GM12878 (cell line): ENCODE data around the gene PREX1. TPM values are rescaled to one million over a fixed set of nuclear protein-coding genes. Genes with fewer than 3 reads are reported as not detected.

ENCODE experiments used
- ATAC-seq: fragments of 200-7000 bp; cut with Tn5 transposase; 3 replicates; pipeline ENCODE4 v1.9.1; 2020; ENCODE audit warnings: mild to moderate bottlenecking, moderate library complexity
- BruUV-seq: library from RNA; stranded (reverse); fragments of 400-500 nt; replicated peaks from 2 replicates; lab custom pipeline; 2021; lab: Mats Ljungman, UMichigan
- CTCF ChIA-PET: fragments of 300-600 bp; sonication (Branson Sonifier 250); formaldehyde crosslinking; extraction: SDS; loops from one replicate; lab custom pipeline; 2021; ENCODE audit warnings: inconsistent platforms; lab: Yijun Ruan, JAX
- POLR2A ChIA-PET: fragments of 350-600 bp; formaldehyde crosslinking; extraction: SDS; loops from one replicate; lab custom pipeline; 2021; ENCODE audit warnings: inconsistent platforms; lab: Charles Lee
- RAD21 ChIA-PET: fragments of 300-600 bp; sonication (Branson Sonifier 250); formaldehyde crosslinking; loops from one replicate; lab custom pipeline; 2023; ENCODE audit warnings: antibody characterized with exemption; ENCODE audit not compliant: unreplicated experiment; lab: Charles Lee
- SMC1A ChIA-PET: fragments of 300-600 bp; sonication (Branson Sonifier 250); formaldehyde crosslinking; loops from one replicate; lab custom pipeline; 2023; ENCODE audit not compliant: unreplicated experiment, uncharacterized antibody; lab: Charles Lee
- DNase-seq: peaks from one replicate; pipeline ENCODE4 v3.0.0-alpha.2; 2011; ENCODE audit warnings: low read depth, low spot score
- FAIRE-seq: peaks from 3 replicates; lab custom pipeline; 2011; peaks lifted over from hg19 to GRCh38; lab: Jason Lieb, UNC
- H2AFZ ChIP-seq: 2 replicates; pipeline ENCODE4 v1.6.0; 2011; ENCODE audit warnings: low read depth, low read length, control low read depth; ENCODE audit not compliant: control insufficient read depth
- H3K27ac ChIP-seq: 2 replicates; pipeline ENCODE4 v1.5.1; 2011; ENCODE audit warnings: control low read depth; ENCODE audit not compliant: control insufficient read depth, insufficient read depth
- H3K27me3 ChIP-seq, 2 experiments: replicated peaks in 1 of 2; 2 replicates each; pipeline versions ENCODE4 v1.6.0 to v1.6.1; 2011; ENCODE audit warnings: low read length in 1 of 2; ENCODE audit not compliant: control insufficient read depth in 2 of 2, insufficient read depth in 2 of 2
- H3K36me3 ChIP-seq, 2 experiments: 2 replicates each; pipeline ENCODE4 v1.5.1; 2011; ENCODE audit warnings: low read length in 1 of 2; ENCODE audit not compliant: control insufficient read depth in 2 of 2, insufficient read depth in 2 of 2
- H3K4me1 ChIP-seq: 2 replicates; pipeline ENCODE4 v1.6.1; 2011; ENCODE audit warnings: mild to moderate bottlenecking, low read length, moderate library complexity, mixed read lengths; ENCODE audit not compliant: control insufficient read depth, insufficient read depth
- H3K4me2 ChIP-seq: 2 replicates; pipeline ENCODE4 v1.6.0; 2011; ENCODE audit warnings: control low read depth; ENCODE audit not compliant: control insufficient read depth, insufficient read depth
- H3K4me3 ChIP-seq: fragments of 200-600 bp; sonication (generic); 2 replicates; pipeline ENCODE4 v1.5.1; 2016
- H3K79me2 ChIP-seq: 2 replicates; pipeline ENCODE4 v1.6.0; 2011; ENCODE audit warnings: low read length; ENCODE audit not compliant: control insufficient read depth, insufficient read depth
- H3K9ac ChIP-seq: 2 replicates; pipeline ENCODE4 v1.8.0; 2011; ENCODE audit warnings: low read length, control low read depth, mixed read lengths; ENCODE audit not compliant: control insufficient read depth, insufficient read depth
- H3K9me3 ChIP-seq: replicated peaks from 3 replicates; pipeline ENCODE4 v1.5.1; 2011; ENCODE audit warnings: mild to moderate bottlenecking, low read length; ENCODE audit not compliant: control insufficient read depth, insufficient read depth
- H4K20me1 ChIP-seq: 2 replicates; pipeline ENCODE4 v1.6.0; 2011; ENCODE audit not compliant: control insufficient read depth, insufficient read depth
- BCL11A ChIP-seq: IDR thresholded peaks from 2 replicates; pipeline ENCODE4 v1.6.1; 2011; ENCODE audit warnings: low read depth, low read length
- BHLHE40 ChIP-seq, 2 experiments: fragments of 450-650 bp in 1 of 2; IDR thresholded peaks; 2 replicates each; pipeline ENCODE4 v1.6.1; 2011 to 2017; ENCODE audit warnings: low read depth in 2 of 2, borderline replicate concordance in 1 of 2, improper control_type of control experiment in 1 of 2, low read length in 1 of 2, mild to moderate bottlenecking in 1 of 2
- BRCA1 ChIP-seq: IDR thresholded peaks from 2 replicates; pipeline ENCODE4 v1.6.1; 2011; ENCODE audit warnings: low read depth, low read length, improper control_type of control experiment
- CREM ChIP-seq: IDR thresholded peaks from 2 replicates; pipeline ENCODE4 v1.6.1; 2014; ENCODE audit warnings: antibody characterized with exemption, low read depth
- ELK1 ChIP-seq: IDR thresholded peaks from 2 replicates; pipeline ENCODE4 v1.6.1; 2012; ENCODE audit warnings: low read depth, low read length, improper control_type of control experiment
- HSF1 ChIP-seq: fragments of 150-350 bp; IDR thresholded peaks from 2 replicates; pipeline ENCODE4 v1.6.1; 2014; ENCODE audit warnings: mild to moderate bottlenecking, low read depth, low read length
- IKZF2 ChIP-seq, 2 experiments: fragments of 450-650 bp; IDR thresholded peaks; 2 replicates each; pipeline ENCODE4 v1.6.1; 2017; ENCODE audit warnings: mild to moderate bottlenecking in 2 of 2, moderate library complexity in 2 of 2
- MYC ChIP-seq: IDR thresholded peaks from 2 replicates; pipeline ENCODE4 v1.6.1; 2011; ENCODE audit warnings: mild to moderate bottlenecking, low read length, moderate library complexity, inconsistent platforms; ENCODE audit not compliant: insufficient read depth, insufficient replicate concordance, insufficient read length, severe bottlenecking
- NFIC ChIP-seq: IDR thresholded peaks from 2 replicates; pipeline ENCODE4 v1.6.1; 2012; ENCODE audit warnings: low read depth, mild to moderate bottlenecking, inconsistent platforms, low read length, moderate library complexity
- POLR2A ChIP-seq: IDR thresholded peaks from 2 replicates; pipeline ENCODE4 v1.6.1; 2011; ENCODE audit warnings: low read depth, mild to moderate bottlenecking, low read length
- STAT1 ChIP-seq: fragments of 450-650 bp; conservative IDR thresholded peaks from 2 replicates; pipeline ENCODE4 v1.6.1; 2014; ENCODE audit warnings: antibody characterized with exemption, mild to moderate bottlenecking
- ZBED1 ChIP-seq: IDR thresholded peaks from 2 replicates; pipeline ENCODE4 v1.6.1; 2016; ENCODE audit warnings: borderline replicate concordance
- WGBS: methylation state at CpG from one replicate; pipeline ENCODE4 v1.1.6; 2016; ENCODE audit warnings: low lambda C conversion rate; ENCODE audit not compliant: insufficient replicate concordance, insufficient coverage; ENCODE audit errors: missing lambda C conversion rate; 5-methylcytosine and 5-hydroxymethylcytosine counted together
- in situ Hi-C: fragments of 300-500 bp; cut with MboI; formaldehyde crosslinking; loops from 9 replicates; pipeline ENCODE4 v1.14.3; 2018; ENCODE audit warnings: mixed read lengths
- intact Hi-C: fragments of 100-400 bp; cut with micrococcal nuclease; formaldehyde crosslinking; loops from one replicate; pipeline ENCODE4 v1.14.2; 2022; ENCODE audit not compliant: unreplicated experiment
- polyA plus RNA-seq, 11 experiments: library from polyadenylated mRNA; depleted of rRNA in 4 of 11; unstranded in 6 of 11; stranded (reverse) in 5 of 11; fragments of >200 nt; fragmentation: Nextera tagmentation in 4 of 11; fragmentation: Illumina TruSeq in 1 of 11; extraction: Ambion mirVana in 4 of 11; extraction: Trizol in 1 of 11; gene quantifications; 1 replicate in 1 of 11; 2 replicates in 10 of 11; pipeline versions ENCODE4 v1.2.1 to v1.2.3, GENCODE V29; 2011 to 2016; ENCODE audit warnings: inconsistent platforms in 2 of 11, missing spikeins in 2 of 11, low read depth in 1 of 11
- total RNA-seq, 4 experiments: library from RNA; depleted of rRNA in 3 of 4; stranded (reverse); fragments of >200 nt in 3 of 4; fragmentation: Illumina TruSeq in 1 of 4; extraction: Trizol in 1 of 4; gene quantifications; 2 replicates each; pipeline versions ENCODE4 v1.2.1 to v1.2.3, GENCODE V29; 2013 to 2021

PREX1 gene
- total and polyA plus RNA-seq, 10 of the 15 experiments (the other 5 are each of a cell fraction or from before 2014, with no cell fraction given): 2.6 to 114 (median 38.9) TPM

GRCh38 chr20:48725555-48725991, 102.2 kb downstream of the PREX1 start (continued):
- TF ChIP-seq MYC: no peak
- TF ChIP-seq, all 136 proteins: peak for 8

DNA sequence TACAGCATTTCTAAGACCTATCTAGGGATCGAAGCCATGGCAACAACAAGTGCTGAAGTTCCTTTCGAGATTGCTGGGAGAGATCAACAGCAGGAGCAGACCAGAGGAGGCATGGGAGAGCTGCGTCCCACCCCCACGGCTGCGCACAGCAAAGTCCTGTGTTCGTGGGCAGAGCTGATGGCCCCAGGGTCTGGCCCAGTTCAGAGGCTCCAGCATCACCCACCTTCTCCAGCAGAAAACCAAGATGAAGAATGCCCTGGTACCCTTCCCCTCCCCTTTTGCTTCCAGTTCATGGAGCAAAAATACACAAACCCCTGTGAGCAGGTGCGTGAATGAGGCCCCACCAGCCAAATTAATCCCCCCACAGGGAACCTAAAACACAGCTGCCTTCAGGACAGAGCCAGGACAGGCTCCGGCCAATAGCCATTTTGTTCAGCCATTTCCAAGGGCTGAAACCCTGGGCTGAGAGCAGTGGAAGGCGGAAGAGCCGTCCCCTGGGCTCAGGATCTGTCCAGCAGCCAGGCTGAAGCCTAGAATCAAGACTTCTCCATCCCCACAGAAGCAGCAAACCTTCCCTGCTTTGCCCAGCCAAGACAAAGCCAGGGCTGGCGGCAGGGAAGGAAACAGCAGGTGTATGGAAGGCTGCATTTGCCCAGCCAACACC, 102.8 kb downstream of the PREX1 start:
- Histone ChIP-seq H2AFZ (no peak overlapping the region), H3K27ac (no peak overlapping the region), H3K4me2 (no peak overlapping the region), H4K20me1 (no peaks in the 10 kb centered on the region), H3K9ac (no peak overlapping the region), H3K4me1 (peaks cover 44% of the 10 kb centered on the region), H3K4me3 (no peak overlapping the region), H3K79me2 (peaks cover 37% of the 10 kb centered on the region), H3K27me3 (no peaks in the 10 kb centered on the region), H3K9me3 (no peaks in the 10 kb centered on the region; the same call in 2 of the 3 replicates), H3K36me3 (peaks cover 12 to 32% of the 10 kb centered on the region in 2 experiments)
- ChIA-PET RAD21 (no interaction called here), POLR2A (interaction anchor here (0.5 to 0.6 kb wide), 3 partner anchors 158 to 1401 kb away, joined by 3 read pairs; no protein-coding TSS in a partner anchor), SMC1A (interaction anchor here (0.9 to 1.2 kb wide), 4 partner anchors 9 to 152 kb away, joined by 3 to 5 read pairs (median 4); no protein-coding TSS in a partner anchor), CTCF (interaction anchor here (0.9 to 1.5 kb wide), 3 partner anchors 13 to 67 kb away, joined by 3 to 5 read pairs (median 3); no protein-coding TSS in a partner anchor)
- FAIRE-seq (no peak), DNase-seq (no peak), ATAC-seq (no peak)
- 85% methylated on average over 10 of the region's 11 CpGs for WGBS
- TF ChIP-seq ZBED1: no peak
- TF ChIP-seq POLR2A: 0 out of 2 replicates have a peak, but pooled peaks have one; percentile 2
- in situ Hi-C loops (no loop called here), intact Hi-C loops (no loop called here)
- no TSS peak for BruUV-seq

DNA sequence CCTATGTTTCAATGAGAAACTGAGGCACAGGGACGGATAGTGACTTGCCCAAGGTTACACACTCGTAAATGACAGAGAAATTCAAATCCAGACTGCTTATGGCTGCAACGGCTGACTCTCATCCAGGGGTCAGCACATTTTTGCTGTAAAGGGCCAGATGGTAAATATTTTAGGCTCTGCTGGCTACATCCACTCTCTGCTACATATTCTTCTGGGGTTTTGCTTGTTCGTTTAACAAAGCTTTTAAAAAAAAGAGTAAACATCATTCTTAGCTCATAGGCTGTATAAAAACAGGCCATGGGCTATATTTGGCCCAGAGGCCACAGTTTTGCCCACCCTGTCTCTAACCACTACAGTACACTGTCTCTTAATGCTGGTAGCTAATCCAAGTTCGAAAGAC, 103.4 kb downstream of the PREX1 start:
- in situ Hi-C loops (no loop called here), intact Hi-C loops (no loop called here)
- H3K36me3 ChIP-seq: peaks cover 12 to 31% of the 10 kb centered on the region in 2 experiments
- no peaks in the 10 kb centered on the region for H4K20me1 ChIP-seq
- H3K9me3 ChIP-seq: no peaks in the 10 kb centered on the region; the same call in 2 of the 3 replicates
- H2AFZ ChIP-seq: no peak overlapping the region
- no peak overlapping the region for H3K4me3 ChIP-seq
- H3K4me1 ChIP-seq: peaks cover 51% of the 10 kb centered on the region
- no peak overlapping the region for H3K27ac ChIP-seq
- ChIA-PET SMC1A (interaction anchor here (0.9 to 1.2 kb wide), 5 partner anchors 10 to 152 kb away, joined by 3 to 5 read pairs (median 3); no protein-coding TSS in a partner anchor), CTCF (interaction anchor here (1.0 to 1.5 kb wide), 2 partner anchors 13 to 67 kb away, joined by 3 to 5 read pairs; no protein-coding TSS in a partner anchor), POLR2A (interaction anchor here (0.7 kb wide), 1 partner anchor 12 kb away, joined by 3 read pairs; no protein-coding TSS in a partner anchor), RAD21 (no interaction called here)
- no TSS peak for BruUV-seq
- no peak for ATAC-seq
- no peak overlapping the region for H3K4me2 ChIP-seq
- no peaks in the 10 kb centered on the region for H3K27me3 ChIP-seq
- no peak for DNase-seq
- no peak for FAIRE-seq
- 47% methylated on average over 5 of the region's 5 CpGs for WGBS
- no peak overlapping the region for H3K9ac ChIP-seq
- H3K79me2 ChIP-seq: peaks cover 42% of the 10 kb centered on the region
- no peak for TF ChIP-seq STAT1
- TF ChIP-seq BHLHE40 (IDR thresholded peaks at IDR 0.05; ENCODE audit: borderline replicate concordance in 1 of 2, low read depth in 2 of 2, low read length in 1 of 2): no peak
- TF ChIP-seq CREM: no peak
- no peak for TF ChIP-seq HSF1
- no peak for TF ChIP-seq IKZF2 (IDR thresholded peaks at IDR 0.05)
- TF ChIP-seq NFIC: no peak
- TF ChIP-seq BCL11A: no peak
- no peak for TF ChIP-seq ELK1
- no peak for TF ChIP-seq BRCA1
